ENCODE results near the gene LIPH. TPM values are rescaled to one million over a fixed set of nuclear protein-coding genes. Genes with fewer than 3 reads are reported as not detected.

The LIPH gene
- total and polyA plus RNA-seq, 2 of the 8 experiments (the other 6 are each of a cell fraction or from before 2014, with no cell fraction given): 0.08 TPM; not detected in 1

DNA sequence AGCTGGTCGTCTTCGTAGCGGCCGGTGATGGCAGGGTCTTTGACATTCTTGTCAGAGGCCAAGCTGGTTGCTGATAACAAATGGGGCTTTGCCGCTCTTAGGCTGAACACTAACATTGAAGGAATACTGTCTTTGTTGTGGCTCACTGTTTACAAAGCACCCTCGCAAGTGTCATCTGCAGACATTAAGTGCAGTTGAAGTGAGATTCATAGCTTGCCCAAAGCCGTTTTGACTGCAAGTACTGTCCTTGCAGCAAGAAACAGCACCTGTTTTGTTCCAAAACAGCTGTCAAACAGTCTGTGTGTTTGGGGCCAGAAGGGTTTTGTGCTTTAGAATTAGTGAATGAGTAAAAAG, 34.3 kb upstream of the LIPH start (continued):
- TF ChIP-seq, protein P1, sequence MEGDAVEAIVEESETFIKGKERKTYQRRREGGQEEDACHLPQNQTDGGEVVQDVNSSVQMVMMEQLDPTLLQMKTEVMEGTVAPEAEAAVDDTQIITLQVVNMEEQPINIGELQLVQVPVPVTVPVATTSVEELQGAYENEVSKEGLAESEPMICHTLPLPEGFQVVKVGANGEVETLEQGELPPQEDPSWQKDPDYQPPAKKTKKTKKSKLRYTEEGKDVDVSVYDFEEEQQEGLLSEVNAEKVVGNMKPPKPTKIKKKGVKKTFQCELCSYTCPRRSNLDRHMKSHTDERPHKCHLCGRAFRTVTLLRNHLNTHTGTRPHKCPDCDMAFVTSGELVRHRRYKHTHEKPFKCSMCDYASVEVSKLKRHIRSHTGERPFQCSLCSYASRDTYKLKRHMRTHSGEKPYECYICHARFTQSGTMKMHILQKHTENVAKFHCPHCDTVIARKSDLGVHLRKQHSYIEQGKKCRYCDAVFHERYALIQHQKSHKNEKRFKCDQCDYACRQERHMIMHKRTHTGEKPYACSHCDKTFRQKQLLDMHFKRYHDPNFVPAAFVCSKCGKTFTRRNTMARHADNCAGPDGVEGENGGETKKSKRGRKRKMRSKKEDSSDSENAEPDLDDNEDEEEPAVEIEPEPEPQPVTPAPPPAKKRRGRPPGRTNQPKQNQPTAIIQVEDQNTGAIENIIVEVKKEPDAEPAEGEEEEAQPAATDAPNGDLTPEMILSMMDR (IDR thresholded peaks at IDR 0.05; ENCODE audit: control extremely low read depth in 1 of 3, insufficient read depth in 1 of 3, low read depth in 1 of 3, low read length in 3 of 3): no peak
- TF ChIP-seq RNF2 (IDR thresholded peaks at IDR 0.05; ENCODE audit: borderline replicate concordance, low read depth, low read length, missing control alignments, poor library complexity, severe bottlenecking): no peak

Data from H1 (cell line).